K562 (cell line): ENCODE results near the gene ATP13A1. TPM values are rescaled to one million over a fixed set of nuclear protein-coding genes. Genes with fewer than 3 reads are reported as not detected.
"Not testable (repeated sequence)": the region's sequence is repeated elsewhere in the genome, so short reads cannot be mapped to it uniquely, and the experiment has no call there.

Experiments used
- ATAC-seq: fragments of 200-7000 bp; cut with Tn5 transposase; 3 replicates; pipeline ENCODE4 v1.9.1; 2020; ENCODE audit warnings: moderate library complexity
- BruUV-seq: library from RNA; stranded (reverse); fragments of 400-500 nt; replicated peaks from 2 replicates; lab custom pipeline; 2021; lab: Mats Ljungman, UMichigan
- CTCF ChIA-PET: fragments of 300-600 bp; formaldehyde crosslinking; extraction: SDS; loops from one replicate; lab custom pipeline; 2021; ENCODE audit warnings: low intra/inter-chr PET ratio; lab: Yijun Ruan, JAX
- POLR2A ChIA-PET: fragments of 300-600, 350-650 bp; sonication (Branson Sonifier 250); formaldehyde crosslinking; extraction: SDS; loops from one replicate; lab custom pipeline; 2021; ENCODE audit warnings: antibody characterized with exemption, inconsistent platforms; lab: Yijun Ruan, JAX
- DNase-seq, 4 experiments: peaks; one replicate each; pipeline versions ENCODE4 v3.0.0 to v3.0.0-alpha.2; 2011 to 2018; ENCODE audit warnings: low spot score in 3 of 4, mixed read lengths in 3 of 4; ENCODE audit errors: extremely low read depth in 1 of 4
- FAIRE-seq: peaks from 2 replicates; lab custom pipeline; 2011; peaks lifted over from hg19 to GRCh38; lab: Jason Lieb, UNC
- H2AFZ ChIP-seq: 2 replicates; pipeline ENCODE4 v1.6.0; 2011; ENCODE audit warnings: low read depth, low read length, control low read depth, inconsistent platforms
- H3K27ac ChIP-seq: fragments of 200-600 bp; 3 replicates; pipeline ENCODE4 v1.8.0; 2011; ENCODE audit warnings: low read depth, mild to moderate bottlenecking, control low read depth, inconsistent platforms, low read length, moderate library complexity, mixed read lengths; ENCODE audit errors: extremely low read depth
- H3K27me3 ChIP-seq, 2 experiments: fragments of 300-600 bp in 1 of 2; 2 replicates in 1 of 2; 3 replicates in 1 of 2; pipeline versions ENCODE4 v1.6.0 to v1.8.0; 2011; ENCODE audit warnings: inconsistent platforms in 2 of 2, low read length in 2 of 2, mild to moderate bottlenecking in 1 of 2, mixed read lengths in 1 of 2, moderate library complexity in 1 of 2; ENCODE audit not compliant: control insufficient read depth in 2 of 2, insufficient read depth in 2 of 2
- H3K36me3 ChIP-seq: fragments of 300-600 bp; 3 replicates; pipeline ENCODE4 v1.8.0; 2011; ENCODE audit warnings: mild to moderate bottlenecking, low read length, inconsistent platforms; ENCODE audit not compliant: control insufficient read depth, insufficient read depth
- H3K4me1 ChIP-seq, 2 experiments: fragments of 200-600 bp in 1 of 2; replicated peaks in 1 of 2; 2 replicates in 1 of 2; 3 replicates in 1 of 2; pipeline versions ENCODE4 v1.5.1 to v1.8.0; 2011; ENCODE audit warnings: inconsistent platforms in 2 of 2, low read length in 2 of 2, mild to moderate bottlenecking in 1 of 2, mixed read lengths in 1 of 2, moderate library complexity in 1 of 2; ENCODE audit not compliant: control insufficient read depth in 2 of 2, insufficient read depth in 2 of 2
- H3K4me2 ChIP-seq: 2 replicates; pipeline ENCODE4 v1.6.1; 2011; ENCODE audit warnings: low read length, control low read depth, inconsistent platforms, mixed read lengths; ENCODE audit not compliant: insufficient read depth
- H3K4me3 ChIP-seq: fragments of 200-600 bp; sonication (generic), shearing (Covaris generic); 2 replicates; pipeline ENCODE4 v1.5.1; 2016; ENCODE audit warnings: control low read depth, inconsistent platforms
- H3K79me2 ChIP-seq: fragments of 200-600 bp; 3 replicates; pipeline ENCODE4 v1.8.0; 2011; ENCODE audit warnings: low read length, inconsistent platforms; ENCODE audit not compliant: control insufficient read depth, insufficient read depth
- H3K9ac ChIP-seq, 2 experiments: 2 replicates each; pipeline versions ENCODE4 v1.6.0 to v1.6.1; 2011; ENCODE audit warnings: low read depth in 2 of 2, low read length in 2 of 2, control low read depth in 1 of 2, inconsistent platforms in 1 of 2, mild to moderate bottlenecking in 1 of 2, mixed read lengths in 1 of 2; ENCODE audit not compliant: insufficient read depth in 1 of 2
- H3K9me1 ChIP-seq: one replicate; pipeline ENCODE4 v1.6.0; 2011; ENCODE audit warnings: inconsistent platforms, mild to moderate bottlenecking, low read length, moderate library complexity; ENCODE audit not compliant: control insufficient read depth, insufficient read depth
- H3K9me3 ChIP-seq: replicated peaks from 2 replicates; pipeline ENCODE4 v1.5.1; 2011; ENCODE audit warnings: low read depth, low read length, inconsistent platforms; ENCODE audit not compliant: control insufficient read depth, insufficient read depth
- H4K20me1 ChIP-seq: replicated peaks from 2 replicates; pipeline ENCODE4 v1.6.1; 2011; ENCODE audit warnings: low read length, inconsistent platforms, mixed read lengths; ENCODE audit not compliant: control insufficient read depth, insufficient read depth
- BCL6 ChIP-seq: fragments of 250-450 bp; sonication (Bioruptor Pico); IDR thresholded peaks from 2 replicates; pipeline ENCODE4 v1.4.0; 2020
- E2F6 ChIP-seq, 2 experiments: IDR thresholded peaks; 2 replicates each; pipeline ENCODE4 v1.6.1; 2011; ENCODE audit warnings: borderline replicate concordance in 1 of 2, control low read depth in 1 of 2, low read depth in 1 of 2, low read length in 1 of 2, mild to moderate bottlenecking in 1 of 2, mixed read lengths in 1 of 2, moderate library complexity in 1 of 2; ENCODE audit not compliant: insufficient read depth in 1 of 2, insufficient read length in 1 of 2, poor library complexity in 1 of 2, severe bottlenecking in 1 of 2; ENCODE audit errors: extremely low read depth in 1 of 2
- ESRRA ChIP-seq: fragments of 450-650 bp; IDR thresholded peaks from 2 replicates; pipeline ENCODE4 v1.6.1; 2014; ENCODE audit warnings: low read depth, mild to moderate bottlenecking, moderate library complexity, borderline replicate concordance
- NEUROD1 ChIP-seq: fragments of 150-350 bp; IDR thresholded peaks from 2 replicates; pipeline ENCODE4 v1.6.1; 2014; ENCODE audit warnings: borderline replicate concordance, low read length, low read depth; ENCODE audit not compliant: partially characterized antibody
- PHF20 ChIP-seq: fragments of 450-650 bp; IDR thresholded peaks from 2 replicates; pipeline ENCODE4 v1.6.1; 2018; ENCODE audit not compliant: partially characterized antibody
- PREB ChIP-seq: sonication (generic); formaldehyde crosslinking; IDR thresholded peaks from 2 replicates; pipeline ENCODE4 v1.8.1; 2023; ENCODE audit warnings: mild to moderate bottlenecking, missing genetic modification reagents
- RFX1 ChIP-seq: fragments of 450-650 bp; IDR thresholded peaks from 2 replicates; pipeline ENCODE4 v1.6.1; 2016; ENCODE audit warnings: mild to moderate bottlenecking, moderate library complexity
- ZC3H4 ChIP-seq: sonication (generic); formaldehyde crosslinking; IDR thresholded peaks from 2 replicates; pipeline ENCODE4 v1.9.0; 2021; ENCODE audit warnings: missing genetic modification reagents, borderline replicate concordance
- ZNF384 ChIP-seq: IDR thresholded peaks from 2 replicates; pipeline ENCODE4 v1.6.1; 2012; ENCODE audit warnings: low read depth, low read length, improper control_type of control experiment
- WGBS: fragments of 100-300 bp; shearing (Covaris generic); methylation state at CpG from one replicate; pipeline ENCODE4 v1.1.6; 2016; ENCODE audit warnings: low coverage, mixed read lengths; ENCODE audit not compliant: insufficient coverage; ENCODE audit errors: missing lambda C conversion rate; 5-methylcytosine and 5-hydroxymethylcytosine counted together
- in situ Hi-C: fragments of 300-500 bp; cut with MboI; formaldehyde crosslinking; loops from 4 replicates; pipeline ENCODE4 v1.15.0; 2018; ENCODE audit warnings: inconsistent platforms, mixed read lengths
- intact Hi-C: fragments of 100-400 bp; cut with micrococcal nuclease; formaldehyde crosslinking; loops from 2 replicates; pipeline ENCODE4 v1.14.2; 2022
- polyA plus RNA-seq, 8 experiments: library from polyadenylated mRNA; depleted of rRNA in 4 of 8; stranded (reverse) in 5 of 8; unstranded in 3 of 8; fragments of >200 nt; fragmentation: Nextera tagmentation in 2 of 8; fragmentation: Illumina TruSeq in 1 of 8; extraction: Ambion mirVana in 2 of 8; extraction: Trizol in 1 of 8; gene quantifications; 2 replicates each; pipeline versions ENCODE4 v1.2.1 to v1.2.3, GENCODE V29; 2011 to 2014; ENCODE audit warnings: inconsistent platforms in 1 of 8, missing spikeins in 1 of 8
- total RNA-seq, 7 experiments: library from RNA; depleted of rRNA in 6 of 7; stranded (reverse); fragments of >200 nt in 6 of 7; fragmentation: Illumina TruSeq in 2 of 7; extraction: Trizol in 2 of 7; gene quantifications; 2 replicates each; pipeline versions ENCODE4 v1.2.1 to v1.2.3, GENCODE V29; 2011 to 2021; ENCODE audit warnings: low replicate concordance in 1 of 7
- TF ChIP-seq, protein P1 (sequence below): fragments of 250-450 bp; sonication (Bioruptor Pico); IDR thresholded peaks from 2 replicates; pipeline ENCODE4 v1.9.0; 2021; ENCODE audit warnings: mild to moderate bottlenecking

The ATP13A1 gene
- total and polyA plus RNA-seq, 9 of the 15 experiments (the other 6 are each of a cell fraction or from before 2014, with no cell fraction given): 0.90 to 83.8 (median 23.1) TPM

DNA sequence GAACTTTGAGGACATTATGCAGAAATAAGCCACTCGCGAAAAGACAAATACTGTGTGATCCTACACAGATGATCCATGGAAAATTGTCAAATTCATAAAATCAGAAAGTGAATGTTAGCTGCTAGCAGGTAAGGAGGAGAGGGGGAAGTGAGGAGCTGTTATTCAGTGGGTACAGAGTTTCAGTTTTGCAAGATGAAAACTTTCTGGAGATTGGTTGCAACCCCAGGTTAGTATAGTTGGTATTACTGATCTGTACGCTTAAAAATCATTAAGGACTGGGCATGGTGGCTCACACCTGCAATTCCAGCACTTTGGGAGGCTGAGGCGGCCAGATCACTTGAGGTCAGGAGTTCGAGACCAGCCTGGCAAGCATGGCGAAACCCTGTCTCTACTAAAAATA is 23.1 kb upstream of the ATP13A1 start:
- ChIA-PET POLR2A (interaction anchor here (0.9 to 1.0 kb wide), 2 partner anchors 15 to 63 kb away, joined by 3 read pairs; no protein-coding TSS in a partner anchor), CTCF (no interaction called here)
- no TSS peak for BruUV-seq
- ATAC-seq: no peak
- no peak for DNase-seq
- WGBS: 77% methylated on average over 6 of the region's 6 CpGs
- intact Hi-C loops (no loop called here), in situ Hi-C loops (no loop called here)
- H3K79me2 ChIP-seq: no peaks in the 10 kb centered on the region
- no peaks in the 10 kb centered on the region for H3K36me3 ChIP-seq
- TF ChIP-seq PREB (CRISPR knock-in tag) (no peak), PHF20 (no peak), BCL6 (no peak), NEUROD1 (no peak), RFX1 (no peak), ZNF384 (no peak), E2F6 (IDR thresholded peaks at IDR 0.05; ENCODE audit: borderline replicate concordance in 1 of 2, extremely low read depth in 1 of 2, insufficient read depth in 1 of 2, insufficient read length in 1 of 2, low read depth in 1 of 2, low read length in 1 of 2, poor library complexity in 1 of 2, severe bottlenecking in 1 of 2) (no peak), ESRRA (no peak), ZC3H4 (CRISPR knock-in tag) (no peak)
- TF ChIP-seq, protein P1, sequence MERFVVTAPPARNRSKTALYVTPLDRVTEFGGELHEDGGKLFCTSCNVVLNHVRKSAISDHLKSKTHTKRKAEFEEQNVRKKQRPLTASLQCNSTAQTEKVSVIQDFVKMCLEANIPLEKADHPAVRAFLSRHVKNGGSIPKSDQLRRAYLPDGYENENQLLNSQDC (CRISPR knock-in tag): no peak
- no peak overlapping the region for H3K27ac ChIP-seq
- H3K27me3 ChIP-seq: no peaks in the 10 kb centered on the region
- no peaks in the 10 kb centered on the region for H4K20me1 ChIP-seq
- H3K4me3 ChIP-seq: no peak overlapping the region
- H3K9me1 ChIP-seq: no peaks in the 10 kb centered on the region
- FAIRE-seq: peak; percentile 35
- H3K9me3 ChIP-seq: no peaks in the 10 kb centered on the region
- no peaks in the 10 kb centered on the region for H3K4me1 ChIP-seq
- H3K4me2 ChIP-seq: no peak overlapping the region
- no peak overlapping the region for H2AFZ ChIP-seq
- H3K9ac ChIP-seq: no peak overlapping the region

- H3K27ac ChIP-seq, H4K20me1 ChIP-seq, H3K9ac ChIP-seq, BruUV-seq, H3K9me1 ChIP-seq, H3K9me3 ChIP-seq, H3K27me3 ChIP-seq, intact Hi-C loops, H3K4me3 ChIP-seq, H3K36me3 ChIP-seq, CTCF ChIA-PET, H2AFZ ChIP-seq, FAIRE-seq, DNase-seq, H3K4me2 ChIP-seq, ATAC-seq, in situ Hi-C loops, H3K79me2 ChIP-seq, H3K4me1 ChIP-seq: not testable (repeated sequence)
- 78% methylated on average over 15 of the region's 15 CpGs for WGBS
- POLR2A ChIA-PET: interaction anchor here (0.9 to 1.0 kb wide), 2 partner anchors 15 to 63 kb away, joined by 3 read pairs; no protein-coding TSS in a partner anchor
These were observed 22.6 kb upstream of the ATP13A1 start for GRCh38 chr19:19686119-19686518.
